GM18505 (cell line): Measurements from ENCODE around the gene PMEPA1.

Experiments
- ATAC-seq: cut with Tn5 transposase; IDR thresholded peaks from one replicate; pipeline ENCODE4 v1.9.1; 2021; ENCODE audit not compliant: unreplicated experiment
- POLR2A ChIP-seq: IDR thresholded peaks from 4 replicates; pipeline ENCODE4 v1.6.1; 2011; ENCODE audit warnings: borderline replicate concordance; ENCODE audit not compliant: insufficient read depth, insufficient read length; ENCODE audit errors: extremely low read depth

PMEPA1 gene

DNA sequence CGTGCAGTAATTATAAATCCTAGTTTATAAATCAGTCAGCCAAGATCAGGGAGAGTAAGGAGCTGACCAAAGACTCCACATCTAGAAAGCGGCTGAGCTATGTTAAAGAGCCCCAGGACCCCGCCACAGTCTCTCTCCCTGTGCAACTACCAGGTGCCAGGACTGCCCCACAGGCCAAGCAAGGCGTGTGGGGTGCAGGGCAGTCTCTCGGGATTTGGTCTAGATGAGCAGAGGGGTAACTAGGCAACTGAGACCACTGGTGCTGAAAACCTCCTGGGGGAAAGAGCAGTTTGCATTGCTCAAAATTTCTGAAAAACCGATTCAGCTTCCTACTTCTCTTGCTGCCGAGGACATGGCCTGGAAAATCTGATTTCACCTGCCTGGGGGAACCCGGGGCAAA, 10.4 kb downstream of the PMEPA1 start:
- TF ChIP-seq POLR2A, result no peak
- no peak for ATAC-seq

DNA sequence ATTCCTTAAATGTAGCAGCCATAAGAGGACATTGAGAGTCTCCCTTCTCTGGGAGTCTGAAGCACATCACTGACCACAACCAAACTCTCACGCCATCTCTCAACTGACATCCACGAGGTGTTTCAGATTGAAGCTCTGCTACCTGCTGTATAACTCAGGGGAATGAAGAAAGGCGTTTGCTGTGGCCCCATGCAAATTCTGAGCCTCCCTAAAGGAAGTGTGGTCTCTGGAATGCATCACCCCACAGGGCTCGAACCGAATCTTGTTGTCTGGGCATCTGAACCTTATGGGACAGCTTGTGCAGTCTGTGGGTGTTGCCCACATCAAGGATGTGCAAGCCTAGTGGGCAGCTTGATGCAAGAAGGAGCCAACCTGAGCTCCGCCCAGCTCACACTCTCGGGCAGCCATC, 10.9 kb downstream of the PMEPA1 start:
- no peak for ATAC-seq
- no peak for TF ChIP-seq POLR2A

DNA sequence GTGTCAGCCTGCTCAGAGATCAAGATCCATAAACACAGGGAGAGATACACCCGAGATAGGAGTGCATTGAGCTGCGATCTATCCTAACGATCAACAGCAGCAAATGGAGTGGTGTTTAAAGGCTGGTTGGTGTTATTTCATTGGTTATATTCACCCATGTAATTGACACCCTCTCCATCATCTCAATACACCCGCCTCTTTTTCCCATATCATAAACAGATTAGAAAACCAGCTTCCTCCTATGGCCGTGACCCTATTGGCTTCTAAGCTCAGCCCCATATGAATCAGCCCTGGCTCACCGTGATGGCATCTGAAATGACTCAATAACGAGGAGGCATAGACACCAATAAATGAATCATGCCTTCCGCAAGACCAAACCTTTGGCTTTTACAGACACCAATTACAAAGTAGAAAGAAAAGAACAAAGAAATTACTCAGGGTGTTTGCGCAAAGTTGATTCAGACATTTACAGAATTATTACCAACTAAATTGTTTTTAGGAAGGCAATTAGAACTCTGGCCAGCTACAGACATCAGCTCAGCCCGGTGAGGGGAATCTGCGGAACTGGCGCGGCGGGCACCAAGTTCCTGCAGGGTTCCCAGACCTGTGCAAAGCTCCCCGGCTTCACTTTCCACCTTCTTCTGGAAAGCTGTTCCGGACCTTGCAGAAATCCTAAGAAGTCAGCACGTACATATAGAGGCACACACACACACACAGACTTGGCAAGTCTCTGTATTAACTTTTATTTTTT, 11.5 kb downstream of the PMEPA1 start:
- TF ChIP-seq POLR2A, result no peak
- ATAC-seq, result no peak

DNA sequence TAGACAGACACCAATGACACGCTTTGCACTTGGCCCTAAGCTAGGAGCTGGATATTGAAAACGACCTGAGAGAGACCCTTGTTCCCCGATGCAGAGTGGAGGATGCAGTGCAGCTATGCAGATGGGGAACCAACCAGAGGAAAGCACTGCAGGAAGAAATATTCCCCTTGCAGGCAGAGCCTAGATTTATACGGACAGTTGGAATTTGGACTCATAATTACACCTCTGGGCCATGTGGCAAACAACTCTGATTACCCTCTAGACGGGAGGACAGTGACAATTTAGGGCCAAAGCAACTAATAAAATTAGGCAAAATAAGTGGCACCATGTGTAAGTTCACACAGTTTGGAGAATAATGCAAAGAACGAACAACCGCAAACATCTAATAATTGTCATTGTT, 12.3 kb downstream of the PMEPA1 start:
- ATAC-seq, result no peak
- TF ChIP-seq POLR2A, result no peak

DNA sequence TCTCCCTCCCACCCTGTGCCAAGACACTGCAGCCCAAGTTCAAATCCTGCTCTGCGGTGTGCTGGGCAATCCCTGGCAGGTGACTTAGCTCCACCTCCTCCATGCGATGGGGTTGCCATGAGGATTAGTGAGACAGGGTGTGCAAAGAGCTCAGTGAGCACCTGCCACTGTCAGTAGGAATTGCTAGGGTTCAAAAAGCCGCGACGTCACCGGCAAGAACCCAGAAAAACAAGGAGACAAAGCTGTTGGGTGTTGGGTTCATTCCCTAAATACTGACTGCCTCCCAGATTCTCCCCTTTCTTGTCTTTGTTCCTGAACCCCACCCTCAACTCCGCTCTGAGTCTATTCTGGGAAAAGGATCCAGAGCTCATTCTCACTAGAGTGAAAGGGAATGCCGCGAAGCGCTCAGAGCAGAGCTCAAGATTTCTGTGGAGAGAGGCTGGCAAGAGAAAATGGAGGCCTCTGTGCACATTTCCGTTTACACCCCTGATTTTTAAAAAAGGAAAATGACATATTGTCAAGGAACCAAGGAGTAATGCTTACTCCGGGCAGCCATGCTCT, 13.3 kb downstream of the PMEPA1 start:
- no peak for TF ChIP-seq POLR2A
- no peak for ATAC-seq

DNA sequence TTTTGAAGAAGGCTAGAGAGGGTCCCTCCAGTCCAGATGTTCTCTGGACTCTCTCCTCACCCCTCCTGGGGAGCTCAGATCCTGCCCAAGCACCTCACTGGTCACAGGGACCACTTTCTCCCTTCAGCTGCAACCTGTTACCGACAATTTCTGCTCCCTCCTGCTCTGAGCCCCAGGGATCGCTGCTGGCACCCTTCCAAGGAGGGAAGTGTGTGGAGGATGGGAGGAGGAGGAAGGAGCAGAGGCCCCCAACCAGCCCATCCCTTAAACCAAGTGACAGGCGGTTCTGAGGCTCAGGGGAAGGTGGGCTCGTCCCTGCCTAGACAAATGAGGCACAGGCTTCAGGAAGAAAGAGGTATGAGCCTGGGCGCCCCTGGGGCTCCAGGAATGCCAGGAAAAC, 13.9 kb downstream of the PMEPA1 start:
- no peak for TF ChIP-seq POLR2A
- ATAC-seq, result no peak

DNA sequence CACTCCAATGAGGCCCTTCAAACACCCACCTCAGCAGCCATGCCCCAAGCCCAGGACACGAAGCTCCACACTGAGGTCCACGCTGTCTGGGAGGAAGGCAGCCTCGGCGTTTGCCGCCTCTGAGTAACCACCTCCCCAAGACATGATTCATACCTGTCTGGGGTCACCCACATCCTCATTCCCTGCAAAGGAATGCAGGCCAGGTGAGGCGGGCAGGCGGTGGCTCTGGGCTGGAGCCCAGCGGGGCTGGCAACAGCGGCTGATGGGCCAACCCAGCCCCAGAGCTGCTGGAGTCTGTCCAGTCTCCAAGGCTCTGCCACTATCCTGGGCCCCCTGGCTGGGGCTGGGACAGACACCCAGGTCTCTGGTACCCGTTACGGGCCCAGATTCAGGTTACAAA, 14.8 kb downstream of the PMEPA1 start:
- no peak for ATAC-seq
- TF ChIP-seq POLR2A, result no peak

DNA sequence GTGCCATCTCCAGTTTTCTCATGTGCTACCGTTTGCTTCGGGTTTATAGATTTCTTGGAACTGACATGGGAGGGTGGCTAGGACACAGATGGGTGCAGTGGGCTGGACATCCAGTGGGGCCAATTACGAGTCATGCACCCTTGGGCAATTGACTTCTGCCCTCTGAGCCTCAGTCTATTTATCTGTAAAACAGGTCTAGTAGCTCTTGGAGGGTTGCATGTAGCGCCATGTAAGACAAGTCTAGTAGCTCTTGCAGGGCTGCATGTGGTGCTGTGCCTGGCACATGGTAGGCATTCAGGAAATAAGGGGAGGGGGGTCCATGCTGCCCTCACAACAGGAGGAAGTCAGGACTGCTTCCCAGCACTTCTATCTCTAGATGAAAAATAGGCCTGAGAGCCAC, 15.3 kb downstream of the PMEPA1 start:
- no peak for ATAC-seq
- no peak for TF ChIP-seq POLR2A

DNA sequence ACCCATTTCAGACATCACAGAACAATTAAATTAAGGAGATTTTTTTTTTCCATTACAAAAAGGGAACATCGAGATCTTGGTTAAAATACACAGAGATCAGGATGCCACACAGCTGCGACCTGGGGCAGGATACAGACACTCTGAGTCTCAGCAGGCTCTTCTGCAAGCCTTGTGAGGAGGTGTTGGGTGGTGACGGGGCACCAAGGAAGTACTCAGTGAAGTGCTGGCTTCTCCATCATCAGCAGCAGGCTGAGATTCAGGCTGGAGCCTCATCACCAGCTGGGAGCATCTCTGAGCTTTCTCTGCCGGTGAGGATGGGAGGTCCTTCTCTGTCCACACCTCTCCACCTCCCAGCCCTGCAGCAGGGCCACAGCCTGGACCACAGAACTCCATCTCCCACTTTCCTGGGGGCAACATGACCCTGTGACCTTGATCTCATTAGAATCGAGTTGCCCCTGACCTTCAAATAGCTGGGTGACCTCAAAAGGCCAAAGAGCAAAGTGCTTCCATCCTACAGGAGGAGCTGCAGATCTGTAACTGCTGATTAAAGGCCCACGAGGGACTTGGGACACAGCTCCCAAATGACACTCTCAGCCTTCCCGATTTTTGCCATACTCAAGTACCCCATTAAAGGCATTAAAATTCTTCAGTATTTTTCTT, 16.0 kb downstream of the PMEPA1 start:
- no peak for TF ChIP-seq POLR2A
- no peak for ATAC-seq

DNA sequence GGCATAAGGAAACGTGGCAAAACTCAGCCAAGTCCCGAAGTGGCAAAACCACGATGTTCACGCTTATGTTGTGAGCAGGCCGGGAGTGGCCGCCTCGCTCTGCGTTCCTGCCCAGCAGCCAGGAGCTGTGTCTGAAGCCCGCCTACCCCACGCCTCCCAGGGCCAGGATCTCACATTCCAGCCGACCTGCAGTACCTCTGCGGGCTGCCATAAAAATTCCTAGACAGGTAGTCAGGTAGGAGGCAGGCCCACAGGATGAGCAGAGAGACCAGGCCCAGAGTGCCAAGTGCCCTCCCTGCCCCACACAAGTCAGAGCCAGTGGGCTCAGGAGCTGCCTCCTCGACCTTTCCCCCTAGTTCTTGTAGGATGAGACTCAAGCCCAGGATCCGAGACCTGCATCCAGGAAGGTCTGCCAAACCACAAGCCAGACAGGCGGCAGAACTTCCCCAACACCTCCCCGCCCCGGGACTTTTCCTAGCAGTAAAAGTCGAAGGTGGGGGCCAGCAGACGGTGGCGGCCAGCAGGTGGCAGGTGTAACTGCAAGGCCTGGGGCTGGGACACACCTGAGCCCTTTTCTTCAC, 16.7 kb downstream of the PMEPA1 start:
- ATAC-seq, result no peak
- TF ChIP-seq POLR2A, result no peak

DNA sequence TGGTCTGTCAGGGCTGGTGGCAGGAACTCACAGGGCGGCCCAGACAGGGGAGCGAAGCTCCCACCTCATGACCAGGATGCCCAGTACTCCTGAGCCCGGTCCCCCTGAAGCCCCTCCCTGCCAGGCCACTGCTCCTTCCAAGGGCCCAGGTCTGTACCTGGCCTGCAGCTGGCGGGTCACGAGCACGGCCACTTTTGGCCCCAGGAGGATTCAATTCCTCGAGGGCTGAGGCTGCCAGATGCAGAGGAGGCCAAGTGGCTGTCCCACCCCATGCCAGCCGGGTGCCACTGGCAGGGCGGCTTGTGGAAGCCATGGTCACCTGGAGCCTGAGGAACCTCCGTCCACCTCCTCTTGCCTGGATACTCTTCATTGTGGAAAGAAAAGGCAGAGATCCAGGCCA, 17.4 kb downstream of the PMEPA1 start:
- no peak for TF ChIP-seq POLR2A
- ATAC-seq, result no peak

DNA sequence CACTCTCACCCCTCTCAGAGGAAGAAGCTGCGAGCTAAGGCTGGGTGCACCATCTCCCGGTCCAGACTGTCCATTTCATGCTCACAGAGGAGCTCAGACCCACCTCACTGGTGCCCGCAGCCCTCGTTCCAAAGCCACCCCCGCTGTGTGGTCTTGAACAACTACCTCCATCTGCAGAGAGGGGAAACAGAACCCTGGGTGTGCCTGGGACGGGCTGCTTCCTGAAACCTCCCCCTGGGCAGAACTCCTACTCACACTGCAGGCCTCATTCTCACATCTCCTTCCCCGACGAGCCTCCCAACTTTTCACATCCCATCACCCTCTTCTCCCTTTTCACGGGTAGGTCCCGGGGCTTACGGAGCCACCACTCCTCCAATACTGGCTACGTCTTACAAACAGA, 18.1 kb downstream of the PMEPA1 start:
- ATAC-seq, result no peak
- TF ChIP-seq POLR2A, result no peak

DNA sequence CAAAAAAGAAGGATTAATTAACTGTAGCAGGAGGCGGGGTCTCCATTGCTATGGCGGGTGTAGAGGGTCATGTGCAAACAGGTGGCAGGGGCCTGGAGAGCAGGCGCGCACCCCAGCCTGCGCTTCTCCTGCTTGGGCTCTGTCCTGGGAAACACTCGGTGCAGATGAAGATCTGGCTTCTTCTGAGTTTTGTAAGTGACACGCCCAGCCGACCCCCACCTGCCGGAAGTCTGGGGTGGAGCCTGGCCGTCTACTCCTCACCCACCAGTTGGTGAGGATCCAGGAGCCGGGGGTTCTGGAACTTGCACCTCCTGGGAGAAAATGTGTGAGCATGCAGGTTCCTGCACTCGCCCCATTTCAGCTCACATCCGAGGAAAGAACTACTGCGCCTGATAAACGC, 19.3 kb downstream of the PMEPA1 start:
- ATAC-seq, result no peak
- TF ChIP-seq POLR2A, result no peak
